A673 (cell line): ENCODE data around the gene ACLY. TPM values are rescaled to one million over a fixed set of nuclear protein-coding genes. Genes with fewer than 3 reads are reported as not detected.

Source experiments
- BruUV-seq: library from RNA; stranded (reverse); fragments of 400-500 nt; replicated peaks from 2 replicates; lab custom pipeline; 2021; lab: Mats Ljungman, UMichigan
- CTCF ChIA-PET: fragments of 300-600 bp; sonication (Branson Sonifier 250); formaldehyde crosslinking; loops from one replicate; lab custom pipeline; 2022; ENCODE audit warnings: antibody characterized with exemption; lab: Charles Lee
- POLR2A ChIA-PET: fragments of 300-600 bp; sonication (Branson Sonifier 250); formaldehyde crosslinking; loops from one replicate; lab custom pipeline; 2022; ENCODE audit warnings: antibody characterized with exemption; ENCODE audit not compliant: low non-redundant PET; lab: Charles Lee
- DNase-seq: peaks from one replicate; pipeline ENCODE4 v3.0.0-alpha.2; 2015; ENCODE audit warnings: low spot score
- H3K27ac ChIP-seq: fragments of 200-600 bp; sonication (generic); 2 replicates; pipeline ENCODE4 v1.5.1; 2016; ENCODE audit warnings: mixed run types, low read depth, mild to moderate bottlenecking, mixed read lengths, antibody characterized with exemption, low read length; ENCODE audit not compliant: poor library complexity, severe bottlenecking
- H3K27me3 ChIP-seq: fragments of 200-600 bp; sonication (generic); replicated peaks from 2 replicates; pipeline ENCODE4 v1.6.1; 2017; ENCODE audit warnings: mixed run types, low read depth, mild to moderate bottlenecking, mixed read lengths, antibody characterized with exemption, low read length; ENCODE audit not compliant: insufficient read depth, poor library complexity
- H3K36me3 ChIP-seq: fragments of 200-600 bp; sonication (generic); 2 replicates; pipeline ENCODE4 v1.6.1; 2016; ENCODE audit warnings: mixed run types, mild to moderate bottlenecking, mixed read lengths, antibody characterized with exemption, low read length; ENCODE audit not compliant: insufficient read depth, poor library complexity, severe bottlenecking
- H3K4me1 ChIP-seq: fragments of 200-600 bp; sonication (generic); 2 replicates; pipeline ENCODE4 v1.6.1; 2017; ENCODE audit warnings: mixed run types, mild to moderate bottlenecking, mixed read lengths, antibody characterized with exemption, low read length; ENCODE audit not compliant: insufficient read depth, poor library complexity, severe bottlenecking
- H3K4me3 ChIP-seq: fragments of 200-600 bp; sonication (generic); 2 replicates; pipeline ENCODE4 v1.5.1; 2016; ENCODE audit warnings: low read depth, mixed run types, mild to moderate bottlenecking, mixed read lengths, low read length; ENCODE audit not compliant: poor library complexity, severe bottlenecking
- H3K9me3 ChIP-seq: fragments of 200-600 bp; sonication (generic); 2 replicates; pipeline ENCODE4 v1.6.1; 2016; ENCODE audit warnings: mixed run types, low read depth, mild to moderate bottlenecking, mixed read lengths, antibody characterized with exemption, low read length; ENCODE audit not compliant: poor library complexity, severe bottlenecking
- CTCF ChIP-seq: fragments of 300-800, 200-600 bp; sonication (generic); conservative IDR thresholded peaks from 2 replicates; pipeline ENCODE4 v1.5.1; 2017; ENCODE audit warnings: low read depth, mild to moderate bottlenecking, antibody characterized with exemption, low read length, moderate library complexity, mixed read lengths
- EZH2 ChIP-seq: fragments of 200-600 bp; sonication (generic); IDR thresholded peaks from 2 replicates; pipeline ENCODE4 v1.6.1; 2017; ENCODE audit warnings: borderline replicate concordance, low read depth, mild to moderate bottlenecking, mixed read lengths, antibody characterized with exemption, low read length; ENCODE audit not compliant: poor library complexity, severe bottlenecking
- intact Hi-C: fragments of 100-400 bp; cut with micrococcal nuclease; formaldehyde crosslinking; loops from one replicate; pipeline ENCODE4 v1.10.0; 2022; ENCODE audit not compliant: unreplicated experiment
- total RNA-seq: library from RNA; stranded (reverse); gene quantifications from 2 replicates; pipeline ENCODE4 v1.2.3, GENCODE V29; 2021

The ACLY gene
- total RNA-seq, 1 experiment from 2014 or later: 175 TPM

DNA sequence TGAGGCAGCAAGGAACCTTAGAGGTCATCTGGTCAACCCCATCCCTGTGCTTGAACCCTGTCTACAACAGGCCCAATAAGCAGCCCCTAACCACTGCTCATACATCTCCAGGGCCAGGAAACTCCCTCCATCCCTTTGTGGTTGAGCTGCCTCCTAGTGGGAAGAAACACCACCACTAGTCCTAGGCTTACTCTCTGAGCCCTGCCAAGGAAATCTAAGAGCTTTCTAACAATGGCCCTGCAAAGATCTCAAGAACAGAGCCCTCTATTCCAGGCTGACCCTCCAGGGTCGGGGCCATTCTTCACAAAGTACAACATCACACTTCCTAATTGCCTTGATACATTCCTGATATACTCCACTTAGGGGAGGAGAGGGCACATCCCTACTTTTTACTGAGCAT, 5.8 kb downstream of the ACLY start:
- Histone ChIP-seq H3K36me3 (peaks cover 43% of the 10 kb centered on the region), H3K9me3 (no peaks in the 10 kb centered on the region), H3K27ac (no peak overlapping the region), H3K4me3 (no peak overlapping the region), H3K27me3 (no peaks in the 10 kb centered on the region), H3K4me1 (peaks cover 9% of the 10 kb centered on the region)
- intact Hi-C loops: no loop called here
- CTCF ChIA-PET: interaction anchor here (0.5 kb wide), 1 partner anchor 22 kb away, joined by 3 read pairs; no protein-coding TSS in a partner anchor
- BruUV-seq: no TSS peak
- POLR2A ChIA-PET: no interaction called here
- no peak for DNase-seq
- no peak for TF ChIP-seq EZH2
- TF ChIP-seq CTCF: no peak

DNA sequence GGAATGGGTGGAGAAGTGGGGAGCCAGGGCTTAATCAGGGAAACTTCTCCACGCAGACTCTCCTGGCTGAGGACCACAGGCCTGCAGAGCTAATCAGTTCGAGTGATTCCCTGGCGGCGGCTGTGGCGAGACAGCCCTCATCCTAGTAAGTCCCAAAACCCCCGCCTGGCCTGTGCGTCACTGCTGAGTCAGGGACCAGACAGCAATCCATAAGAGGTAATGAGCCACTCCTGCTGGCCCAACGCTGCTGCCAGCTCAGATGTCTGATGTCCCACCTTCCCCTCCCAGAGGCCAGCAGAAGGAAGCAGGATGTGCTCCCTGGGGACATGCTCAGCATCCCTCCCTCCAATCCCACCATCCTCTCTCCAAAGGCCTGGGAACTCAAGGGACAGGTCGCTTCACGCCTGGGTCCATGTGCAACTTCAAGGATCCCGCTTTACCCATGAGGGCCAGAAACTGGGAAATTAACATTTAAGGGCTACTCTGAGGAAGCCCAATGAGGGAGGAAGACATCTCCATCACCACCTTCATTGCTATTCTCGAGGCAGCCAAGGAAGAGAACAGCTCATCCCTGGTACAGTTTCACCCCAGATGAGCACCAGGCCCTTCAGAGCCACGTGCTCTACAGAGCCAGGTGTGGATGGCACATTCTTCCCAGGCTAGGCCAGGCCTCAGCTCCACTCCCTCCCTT, 7.9 kb downstream of the ACLY start:
- no peaks in the 10 kb centered on the region for H3K27me3 ChIP-seq
- no TSS peak for BruUV-seq
- H3K36me3 ChIP-seq: peaks cover 53% of the 10 kb centered on the region
- DNase-seq: no peak
- intact Hi-C loops: no loop called here
- no peak overlapping the region for H3K27ac ChIP-seq
- H3K9me3 ChIP-seq: no peaks in the 10 kb centered on the region
- peaks cover 9% of the 10 kb centered on the region for H3K4me1 ChIP-seq
- ChIA-PET POLR2A (no interaction called here), CTCF (no interaction called here)
- TF ChIP-seq CTCF (no peak), EZH2 (no peak)
- no peak overlapping the region for H3K4me3 ChIP-seq

DNA sequence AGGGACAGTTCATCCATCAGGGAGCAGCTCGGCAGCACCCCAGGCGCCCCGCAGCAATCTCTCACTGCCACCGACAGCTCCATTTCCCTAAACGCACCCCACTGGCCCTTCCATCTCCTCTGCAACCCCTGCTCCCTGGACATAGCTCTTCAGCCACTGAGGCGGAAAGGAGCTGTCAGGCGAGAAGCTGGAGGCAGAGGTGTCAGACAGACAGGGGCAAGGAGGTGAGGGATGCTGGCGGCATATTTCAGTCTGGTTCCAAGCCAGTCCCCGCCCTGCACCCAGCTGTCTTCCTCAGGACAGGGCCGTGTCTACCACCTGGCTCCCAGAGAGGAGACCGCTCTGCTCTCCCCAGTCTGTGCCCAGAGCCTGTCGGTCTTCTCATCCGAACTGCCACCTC, 9.7 kb downstream of the ACLY start:
- no peaks in the 10 kb centered on the region for H3K27me3 ChIP-seq
- POLR2A ChIA-PET: no interaction called here
- H3K4me3 ChIP-seq: no peak overlapping the region
- no peak overlapping the region for H3K27ac ChIP-seq
- intact Hi-C loops: no loop called here
- H3K36me3 ChIP-seq: peaks cover 63% of the 10 kb centered on the region
- DNase-seq: no peak
- no peaks in the 10 kb centered on the region for H3K9me3 ChIP-seq
- TF ChIP-seq CTCF (no peak), EZH2 (no peak)
- CTCF ChIA-PET: no interaction called here
- no peaks in the 10 kb centered on the region for H3K4me1 ChIP-seq
- no TSS peak for BruUV-seq
